Hematopoietic multipotent progenitor cell (in vitro differentiated cells): ENCODE measurements around the gene OR4K1. TPM values are rescaled to one million over a fixed set of nuclear protein-coding genes. Genes with fewer than 3 reads are reported as not detected.
A peak's percentile ranks its signal among the peaks of the same experiment; 100 is the strongest.
"Not testable (repeated sequence)": the region's sequence is repeated elsewhere in the genome, so short reads cannot be mapped to it uniquely, and the experiment has no call there.

Experiments
- DNase-seq, 3 donors: peaks; one replicate each; pipeline ENCODE4 v3.0.0-alpha.2; 2011 to 2015; ENCODE audit warnings: low read depth in 2 of 3, low spot score in 2 of 3
- total RNA-seq: library from RNA; depleted of rRNA; stranded (reverse); fragments of >200 nt; gene quantifications from one replicate; pipeline ENCODE4 v1.2.3, GENCODE V29; 2012

The OR4K1 gene, protein sequence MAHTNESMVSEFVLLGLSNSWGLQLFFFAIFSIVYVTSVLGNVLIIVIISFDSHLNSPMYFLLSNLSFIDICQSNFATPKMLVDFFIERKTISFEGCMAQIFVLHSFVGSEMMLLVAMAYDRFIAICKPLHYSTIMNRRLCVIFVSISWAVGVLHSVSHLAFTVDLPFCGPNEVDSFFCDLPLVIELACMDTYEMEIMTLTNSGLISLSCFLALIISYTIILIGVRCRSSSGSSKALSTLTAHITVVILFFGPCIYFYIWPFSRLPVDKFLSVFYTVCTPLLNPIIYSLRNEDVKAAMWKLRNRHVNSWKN
- total RNA-seq = not detected

DNA sequence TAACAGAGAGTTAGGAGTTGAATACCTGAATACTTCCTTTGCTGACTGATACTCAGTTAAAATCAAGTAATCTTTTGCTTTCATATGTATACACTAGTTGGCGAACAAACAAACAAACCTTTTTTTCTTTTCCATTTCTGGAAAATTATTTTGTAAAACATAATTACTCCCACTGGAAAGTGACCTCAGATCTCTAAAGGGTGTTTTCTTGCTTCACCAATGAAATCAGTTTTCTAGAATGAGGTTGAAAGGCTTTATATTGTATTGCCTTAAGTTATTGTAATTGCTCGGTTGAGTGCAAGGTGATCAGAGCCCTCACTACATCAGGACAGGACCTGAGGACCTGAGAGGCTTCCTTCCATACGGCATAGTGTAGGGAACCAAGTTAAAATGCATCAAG, at the start of gene OR4K1:
Gene OR4K1, plus strand, starts transcription at position 301 of the 400 bp plus-strand sequence. CDS start 4,750 bp downstream, outside the sequence.
- DNase-seq = no peak

DNA sequence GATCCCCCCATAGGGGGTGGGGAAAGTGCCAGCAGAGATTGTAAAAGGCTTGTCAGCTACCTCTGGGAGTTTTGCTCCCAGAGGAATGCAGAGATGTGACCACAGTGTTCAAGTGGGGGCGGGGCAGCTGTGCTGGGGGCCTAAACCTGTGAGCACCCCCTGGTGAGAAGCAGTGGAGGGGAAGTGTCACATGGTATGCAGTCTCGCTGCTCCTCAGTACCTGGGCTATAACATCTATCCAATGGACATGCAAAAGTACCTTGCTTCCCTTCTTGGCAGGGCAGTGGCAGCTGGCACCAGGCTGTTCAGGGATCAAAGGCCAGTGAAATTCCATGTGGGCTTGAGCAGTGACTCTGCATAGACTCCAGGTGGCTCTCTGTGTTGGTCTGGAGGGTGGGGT, 35.4 kb upstream of the OR4K1 start:
- DNase-seq = no peak

DNA sequence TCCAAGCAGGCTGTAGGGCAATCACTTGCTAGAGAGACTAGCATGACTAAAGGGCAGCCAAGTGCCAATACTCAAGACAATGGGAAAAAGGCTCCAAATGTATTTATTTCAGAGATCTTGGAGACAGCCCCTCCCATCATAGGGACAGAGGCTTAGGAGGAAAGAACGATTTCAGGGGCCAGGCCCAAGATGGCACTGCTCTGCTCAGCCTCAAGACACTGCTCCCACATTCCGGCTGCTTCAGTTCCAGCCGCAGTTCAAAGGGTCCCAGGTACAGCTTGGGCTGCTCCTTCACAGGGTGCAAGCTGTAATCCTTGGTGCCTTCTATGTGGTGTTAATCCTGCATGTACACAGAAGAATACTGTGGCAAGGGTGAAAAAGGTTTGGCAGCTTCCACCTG, 29.7 kb upstream of the OR4K1 start:
- DNase-seq = no peak

DNA sequence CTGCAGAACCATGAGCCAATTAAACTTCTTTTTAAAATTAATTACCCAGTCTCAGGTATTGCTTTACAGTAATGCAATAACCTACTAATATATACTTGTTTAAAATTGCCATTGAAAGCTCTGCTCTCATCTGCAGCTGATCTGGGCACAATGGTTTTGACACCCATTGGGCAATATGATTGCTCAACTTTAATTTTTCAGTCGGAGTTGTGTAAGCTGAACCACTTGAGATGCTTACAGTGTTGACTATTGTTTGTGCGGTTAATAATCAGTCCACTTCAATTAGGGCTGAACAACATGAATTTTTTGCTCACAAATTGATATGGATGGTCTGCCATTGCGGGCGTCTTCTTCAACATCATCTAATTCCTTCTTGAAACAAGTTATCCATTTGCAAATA, 28.3 kb upstream of the OR4K1 start:
- no peak for DNase-seq

DNA sequence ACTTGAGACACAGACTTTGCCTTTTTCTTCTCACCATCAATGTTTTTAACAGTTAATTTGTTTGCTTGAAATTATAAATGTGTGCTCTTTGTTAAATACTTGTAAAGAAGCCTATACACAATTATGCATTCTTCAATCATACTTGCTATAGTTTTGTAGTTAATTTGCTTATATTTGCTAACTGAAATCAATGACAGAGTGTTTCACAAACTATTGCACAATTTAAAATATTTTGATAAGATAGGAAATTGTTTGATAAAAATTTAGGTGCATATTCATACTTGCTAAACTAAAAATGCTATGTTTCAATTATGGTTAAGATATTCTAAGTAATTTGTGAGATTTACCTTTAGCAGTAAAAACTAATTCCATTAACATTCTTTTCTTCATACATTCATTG, 24.1 kb upstream of the OR4K1 start:
- no peak for DNase-seq

DNA sequence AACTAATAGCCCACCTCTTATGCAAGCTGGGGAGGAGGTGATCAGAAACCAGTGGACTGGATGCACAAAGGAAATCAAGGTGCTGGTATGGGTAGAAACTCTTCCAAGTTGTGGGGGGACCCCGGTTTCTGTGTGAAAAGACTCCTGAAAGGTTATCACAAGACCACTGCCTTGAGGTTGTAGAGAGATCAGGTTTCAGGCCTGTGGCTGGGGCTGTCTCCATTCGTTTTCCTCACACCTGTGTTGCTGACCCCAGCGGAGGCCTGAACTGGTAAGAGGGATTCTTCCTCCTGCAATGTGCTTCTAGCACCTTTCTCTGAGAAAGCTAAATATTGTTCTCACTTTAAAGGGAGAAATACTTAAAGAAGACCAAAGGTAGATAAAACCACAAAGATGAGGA, 19.6 kb upstream of the OR4K1 start:
- no peak for DNase-seq

DNA sequence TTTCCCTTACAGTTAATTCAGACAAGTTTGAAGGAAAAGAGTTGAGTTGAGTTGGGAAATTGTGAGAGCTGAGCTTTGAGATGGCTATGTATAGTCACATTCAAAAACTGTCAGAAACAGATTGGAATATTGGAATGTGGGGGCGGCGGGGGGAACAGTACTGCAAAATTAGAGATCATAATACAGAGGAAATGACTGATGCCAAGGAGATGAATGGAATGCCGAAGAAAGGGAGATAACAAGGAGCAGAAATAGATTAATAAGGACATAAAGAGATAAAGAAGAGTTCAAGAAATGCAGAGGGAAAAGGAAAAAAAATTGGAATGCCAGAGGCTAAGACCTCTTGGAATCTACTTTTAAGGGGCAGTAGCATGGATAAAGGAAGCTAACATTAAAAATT, 13.5 kb upstream of the OR4K1 start:
- no peak for DNase-seq

DNA sequence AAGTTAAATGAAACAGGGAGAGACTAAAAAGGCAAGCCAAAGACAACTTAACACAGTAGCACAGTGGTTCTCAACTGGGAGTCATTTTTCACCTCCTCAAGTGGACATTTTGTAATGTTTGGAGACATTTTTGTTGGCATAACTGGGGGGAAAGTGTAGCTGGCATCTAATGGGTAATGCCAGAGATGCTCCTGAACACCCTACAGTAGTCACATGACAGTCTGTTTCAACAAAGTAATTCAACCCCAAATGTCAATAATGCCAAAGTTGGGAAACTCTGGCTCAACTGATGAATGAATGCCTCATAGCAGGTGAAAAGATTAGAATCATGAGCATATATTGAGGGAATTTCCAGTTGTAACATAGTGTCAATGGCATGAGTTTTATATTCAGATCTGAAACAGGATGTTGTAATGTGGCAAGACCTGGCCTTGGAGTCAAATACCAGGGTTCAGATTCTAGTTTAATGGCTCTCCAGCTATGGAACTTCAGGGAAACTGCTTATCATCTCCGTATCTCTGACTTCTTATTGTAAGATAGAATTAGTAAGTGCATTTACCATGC, 12.7 kb upstream of the OR4K1 start:
- no peak for DNase-seq

DNA sequence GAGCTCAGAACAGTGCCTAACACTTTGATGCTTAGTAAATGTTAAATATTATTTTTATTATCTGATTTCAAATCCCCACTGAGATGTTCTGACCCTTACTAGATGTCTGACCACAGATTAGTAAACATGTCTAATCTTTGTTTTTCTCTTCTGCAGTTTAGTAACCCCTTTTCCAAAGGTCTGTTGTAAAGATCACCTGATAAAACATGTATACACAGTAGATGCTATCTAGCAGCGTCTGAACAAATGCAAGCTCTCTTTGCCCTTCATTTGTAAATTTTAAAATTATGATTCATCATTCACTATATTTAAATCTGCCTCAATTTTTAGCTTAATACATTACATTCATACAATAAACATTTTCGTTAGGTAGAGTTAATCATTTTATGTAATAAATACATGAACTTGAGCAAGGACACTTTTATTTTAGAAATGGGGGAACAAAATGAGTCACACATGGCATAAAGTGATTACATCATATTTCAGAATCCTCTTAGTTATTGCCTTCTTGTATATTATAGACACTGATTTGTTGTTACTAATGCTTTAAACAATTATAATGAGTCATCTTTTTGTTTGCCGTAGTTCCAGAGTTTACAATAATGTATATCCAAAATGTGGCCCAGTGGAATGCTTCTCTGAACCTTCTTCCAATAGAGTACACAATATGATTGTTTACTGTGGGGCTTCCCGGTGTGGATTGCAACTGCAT, 12.0 kb upstream of the OR4K1 start:
- DNase-seq = no peak

DNA sequence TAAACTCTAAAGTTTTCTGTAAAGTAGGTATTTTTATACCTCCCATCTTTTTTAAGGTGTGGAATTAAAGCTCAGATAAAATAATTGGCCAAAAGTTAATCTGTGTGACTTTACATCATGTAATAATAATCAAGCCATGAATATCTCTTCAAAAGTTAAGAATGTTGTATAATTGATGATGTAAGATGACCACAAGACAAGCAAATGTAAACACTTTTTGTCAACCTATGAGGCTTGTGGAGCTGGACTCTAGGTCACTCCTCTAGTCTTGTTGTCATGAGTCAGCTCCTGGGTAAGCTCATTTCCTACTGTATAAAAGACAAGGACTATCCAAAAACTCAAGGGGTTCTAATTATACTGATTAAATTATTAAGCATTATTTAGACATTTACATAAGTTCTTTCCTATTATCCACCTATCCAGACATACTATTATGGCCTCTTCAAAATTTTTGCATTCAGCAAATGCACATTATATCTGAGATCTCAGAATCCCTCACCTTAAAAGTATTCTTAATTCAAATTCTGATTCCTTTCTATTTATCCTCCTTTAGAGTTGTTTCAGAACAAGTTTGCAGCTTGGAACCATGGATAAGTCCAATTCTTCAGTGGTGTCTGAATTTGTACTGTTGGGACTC, 10.6 kb upstream of the OR4K1 start, which contains the start of gene OR4K5:
Gene OR4K5, plus strand, starts transcription at position 587 of the 637 bp plus-strand sequence. Its CDS starts 0 bp downstream, at position 587.
- no peak for DNase-seq

DNA sequence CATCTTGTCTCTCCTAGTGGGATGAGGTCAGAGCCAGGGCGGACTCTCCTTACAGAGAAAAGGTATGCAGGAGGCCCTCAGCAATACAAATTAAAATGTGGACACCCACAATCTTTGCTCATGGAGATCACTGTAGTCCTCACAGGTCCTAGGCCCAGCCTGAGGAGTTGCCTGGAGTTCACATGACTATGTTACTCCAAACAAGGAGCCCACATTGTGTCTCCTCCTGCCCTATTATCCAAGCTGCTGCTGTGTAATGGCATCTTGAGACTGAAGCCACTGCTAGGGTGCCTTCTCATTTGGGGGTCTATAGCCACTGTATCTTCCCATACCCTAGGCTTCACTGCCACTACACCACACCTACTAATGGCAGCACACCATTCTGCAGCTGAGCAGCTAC, 11.0 kb downstream of the OR4K1 start:
- DNase-seq = no peak

DNA sequence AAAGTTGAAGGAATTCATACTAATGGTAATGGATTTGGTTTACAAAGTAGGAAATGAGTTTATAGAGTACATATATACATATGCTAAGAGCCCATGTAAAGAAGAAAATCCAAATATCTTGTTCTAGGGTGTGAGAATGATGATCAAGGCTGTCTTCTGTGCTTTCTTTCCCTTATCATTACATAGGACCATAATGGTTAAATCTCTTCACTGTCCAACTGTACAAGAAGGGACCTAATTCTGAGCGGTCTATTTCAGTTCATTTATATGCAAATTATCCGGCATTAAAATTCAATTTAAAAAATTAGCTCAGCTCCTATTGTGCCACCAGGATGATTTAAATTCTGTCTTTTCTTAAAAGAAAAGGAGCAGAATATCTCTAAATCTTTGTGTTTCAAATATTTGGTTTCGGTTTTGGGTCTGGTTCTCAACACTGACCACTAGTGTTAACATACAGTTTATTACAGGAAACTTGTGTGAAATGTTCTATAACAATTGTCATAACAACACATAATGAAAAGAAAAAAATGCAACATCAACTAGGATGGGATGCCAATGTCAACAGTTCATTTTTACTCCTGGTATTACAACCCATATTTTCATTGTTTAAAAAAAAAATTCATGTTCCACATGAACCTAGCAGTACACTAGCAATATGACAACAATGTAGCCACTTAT, 16.8 kb downstream of the OR4K1 start:
- DNase-seq = no peak

DNA sequence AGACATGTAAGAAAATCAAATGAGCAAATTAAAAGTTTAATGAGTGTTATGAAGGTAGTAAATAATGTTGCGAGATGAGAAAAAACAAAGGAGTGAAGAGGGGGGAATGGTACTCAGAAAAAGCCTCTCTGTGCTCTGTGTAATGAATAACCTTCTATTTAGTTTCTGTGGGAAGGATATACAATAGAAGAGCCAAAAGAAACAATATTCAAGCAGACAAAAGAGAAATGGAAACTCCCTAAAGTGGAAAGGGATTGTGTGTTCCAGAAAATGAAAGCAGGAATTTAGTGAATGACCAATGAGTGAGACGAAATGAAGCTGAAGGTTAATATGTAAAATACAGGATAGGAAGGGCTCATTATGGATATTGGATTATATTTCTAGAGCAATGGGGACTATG, 18.5 kb downstream of the OR4K1 start:
- no peak for DNase-seq

DNA sequence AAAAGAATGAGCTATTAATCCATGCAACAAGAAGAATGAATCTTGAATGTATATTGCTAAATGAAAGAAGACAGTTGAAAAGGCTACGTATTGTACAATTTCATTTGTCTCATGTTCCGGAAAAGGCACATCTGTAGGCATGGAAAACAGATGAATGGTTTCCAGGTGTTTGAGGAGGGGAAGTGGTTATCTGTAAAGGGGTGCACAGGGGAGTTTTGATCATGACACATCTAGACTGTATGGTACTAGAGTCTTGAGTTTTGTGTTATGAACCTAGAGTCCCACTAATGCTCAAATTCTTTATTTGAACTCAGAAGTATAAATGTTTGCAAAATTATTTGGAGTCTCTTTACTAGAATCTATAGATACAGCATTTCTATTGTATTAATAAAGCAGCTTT, 39.0 kb downstream of the OR4K1 start:
- DNase-seq = not testable (repeated sequence)

DNA sequence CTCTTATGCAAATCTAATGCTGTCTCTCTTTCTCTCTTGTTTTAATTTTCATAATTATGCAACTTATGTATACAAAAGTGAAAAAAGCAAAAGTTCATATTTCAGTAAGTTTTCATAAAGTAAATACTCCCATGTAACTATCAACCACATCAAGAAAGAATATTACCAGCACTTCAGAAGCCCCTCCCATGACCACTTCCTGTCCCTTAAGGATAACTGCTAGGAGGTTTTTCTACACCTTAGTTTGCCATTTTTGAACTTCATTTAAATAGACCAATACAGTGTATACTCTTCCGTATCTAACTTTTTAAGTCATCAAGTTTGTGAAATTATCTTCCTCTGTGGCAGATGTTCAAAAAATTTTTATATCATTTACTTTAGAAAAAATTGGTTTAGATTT, 44.1 kb downstream of the OR4K1 start:
- peak in 1 of 3 donors; percentile 1 for DNase-seq

DNA sequence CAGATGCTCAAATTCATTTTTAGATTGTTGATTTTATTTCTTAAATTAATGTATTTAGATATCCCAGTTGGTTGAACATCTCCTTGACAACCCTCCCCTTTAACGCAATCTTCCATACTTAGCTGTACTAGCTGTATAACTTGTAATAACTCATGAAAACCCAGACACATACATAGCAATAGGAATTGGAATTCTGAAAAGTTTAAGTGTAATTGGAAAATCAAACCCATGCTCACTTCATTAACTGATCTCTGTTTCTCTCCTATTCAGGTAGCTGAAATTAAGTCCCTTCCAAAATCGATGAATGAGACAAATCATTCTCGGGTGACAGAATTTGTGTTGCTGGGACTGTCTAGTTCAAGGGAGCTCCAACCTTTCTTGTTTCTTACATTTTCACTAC, 44.6 kb downstream of the OR4K1 start, which contains the start of gene OR4K15:
Gene OR4K15, plus strand, starts transcription at position 301 of the 400 bp plus-strand sequence. Its CDS starts 0 bp downstream, at position 301.
- DNase-seq = no peak

Other genes starting within 250 kb of the OR4K1 start
- not detected for gene OR11H2, start 217.0 kb upstream of the OR4K1 start, total RNA-seq
- under 0.01 TPM for gene OR4Q3, start 187.3 kb upstream of the OR4K1 start, total RNA-seq
- under 0.01 TPM for gene OR4M1, start 157.4 kb upstream of the OR4K1 start, total RNA-seq
- not detected for gene OR4N2, start 127.1 kb upstream of the OR4K1 start, total RNA-seq
- gene OR4K2, start 55.8 kb upstream of the OR4K1 start, total RNA-seq = under 0.01 TPM
- gene OR4K5, start 10.3 kb upstream of the OR4K1 start, total RNA-seq = under 0.01 TPM
- gene OR4K15, start 44.7 kb downstream of the OR4K1 start, total RNA-seq = under 0.01 TPM
- gene OR4Q2, start 71.2 kb downstream of the OR4K1 start, total RNA-seq = not detected
- not detected for gene OR4K14, start 88.4 kb downstream of the OR4K1 start, total RNA-seq
- not detected for gene OR4K13, start 105.1 kb downstream of the OR4K1 start, total RNA-seq
- gene OR4L1, start 129.1 kb downstream of the OR4K1 start, total RNA-seq = not detected
- gene OR4K17, start 179.8 kb downstream of the OR4K1 start, total RNA-seq = not detected
- not detected for gene OR4N5, start 207.9 kb downstream of the OR4K1 start, total RNA-seq